Activated naive CD4-positive, alpha-beta T cell treated with Interleukin-2 at 50 U/mL for 16 hours (primary cell): Measurements from ENCODE around the gene CHST7.
A peak's percentile ranks its signal among the peaks of the same experiment; 100 is the strongest.

ENCODE experiments used
- DNase-seq: peaks from one replicate; pipeline ENCODE4 v3.0.0-alpha.2; 2020

Gene CHST7

DNA sequence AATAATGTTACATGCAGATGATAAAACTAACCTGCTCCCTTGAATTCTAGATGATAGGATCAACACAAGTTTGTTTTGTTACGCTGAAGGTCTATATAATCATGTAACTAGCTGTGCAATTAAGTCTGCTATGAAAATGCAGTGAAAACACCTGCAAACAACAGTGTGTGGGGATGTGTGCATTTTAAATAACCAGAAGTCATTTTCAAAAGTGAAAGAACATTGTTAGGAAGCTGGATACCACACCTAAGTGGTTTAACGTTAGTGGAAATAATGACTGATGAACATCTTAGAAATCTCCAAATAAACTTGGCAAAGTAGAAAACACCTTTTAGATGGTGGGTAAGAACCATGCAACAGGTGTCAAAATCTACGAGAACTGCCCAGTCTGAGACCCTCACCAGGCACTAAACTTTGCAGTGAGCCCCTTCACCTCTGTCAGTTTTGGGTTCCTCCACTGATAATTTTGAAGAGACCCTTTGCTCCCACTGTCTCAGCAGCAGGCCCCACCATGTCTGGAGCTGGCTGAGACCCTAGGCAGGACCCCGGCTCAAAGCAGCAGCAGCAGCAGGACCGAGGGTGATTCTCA is 36.6 kb downstream of the CHST7 start:
- no peak for DNase-seq

DNA sequence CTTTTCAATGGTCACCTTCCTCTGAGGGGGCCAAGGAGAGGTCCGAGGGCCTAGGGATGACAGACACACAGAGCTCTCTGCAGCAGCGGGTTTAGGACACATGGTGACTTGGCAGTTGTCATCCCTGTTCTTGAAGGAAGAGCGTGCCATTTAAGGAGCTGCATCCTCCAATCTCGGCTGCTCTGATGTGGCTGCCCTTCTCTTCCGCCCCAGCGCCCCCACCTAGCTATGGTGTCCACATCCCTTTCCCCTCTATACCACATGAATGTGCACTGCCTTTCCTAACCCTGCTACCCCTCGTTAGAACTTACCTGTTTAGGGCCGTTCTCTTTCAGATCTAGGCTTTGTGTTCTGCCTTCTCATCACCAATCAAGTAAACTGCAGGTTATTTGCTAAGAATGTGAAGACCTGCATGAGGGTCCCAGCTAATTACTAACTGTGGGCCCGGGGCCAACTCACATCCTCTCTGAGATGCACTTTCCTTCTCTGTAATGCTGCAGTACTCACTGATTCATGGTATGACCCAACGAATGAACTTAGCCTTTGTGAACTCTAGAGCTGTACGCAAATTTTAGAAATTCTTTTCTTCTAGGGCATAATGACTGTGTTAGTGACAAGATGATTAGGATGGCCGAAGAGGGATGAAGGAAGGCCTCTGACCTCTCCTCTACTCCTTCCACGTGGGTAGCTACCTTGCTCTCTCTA is 38.2 kb downstream of the CHST7 start:
- DNase-seq, result no peak

- no peak for DNase-seq
Observed at GRCh38 chrX:46617906-46618305, 44.3 kb downstream of the CHST7 start.

DNA sequence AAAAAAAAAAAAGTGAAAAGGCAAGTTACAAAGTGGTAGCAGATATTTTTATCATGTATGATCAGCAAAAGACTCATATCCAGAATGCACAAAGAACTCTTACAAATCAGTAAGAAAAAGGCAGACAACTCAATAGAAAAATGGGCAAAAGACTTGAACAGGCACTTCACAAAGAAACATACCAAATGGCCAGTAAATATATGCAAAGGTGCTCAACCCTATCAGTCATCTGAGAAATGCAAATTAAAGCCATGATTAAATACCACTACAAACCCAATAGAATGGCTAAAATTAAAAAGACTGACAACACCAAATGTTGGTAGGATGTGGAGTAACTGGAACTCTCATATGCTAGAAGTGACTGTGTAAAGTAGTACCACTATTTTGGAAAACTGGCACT is 45.4 kb downstream of the CHST7 start:
- DNase-seq, result no peak

- DNase-seq, result no peak
Observed at GRCh38 chrX:46620505-46620904, 46.9 kb downstream of the CHST7 start.

- DNase-seq, result no peak
Observed at GRCh38 chrX:46621572-46621971, 48.0 kb downstream of the CHST7 start.

GRCh38 chrX:46624090-46624786 is 50.7 kb downstream of the CHST7 start:
- DNase-seq, result no peak

DNA sequence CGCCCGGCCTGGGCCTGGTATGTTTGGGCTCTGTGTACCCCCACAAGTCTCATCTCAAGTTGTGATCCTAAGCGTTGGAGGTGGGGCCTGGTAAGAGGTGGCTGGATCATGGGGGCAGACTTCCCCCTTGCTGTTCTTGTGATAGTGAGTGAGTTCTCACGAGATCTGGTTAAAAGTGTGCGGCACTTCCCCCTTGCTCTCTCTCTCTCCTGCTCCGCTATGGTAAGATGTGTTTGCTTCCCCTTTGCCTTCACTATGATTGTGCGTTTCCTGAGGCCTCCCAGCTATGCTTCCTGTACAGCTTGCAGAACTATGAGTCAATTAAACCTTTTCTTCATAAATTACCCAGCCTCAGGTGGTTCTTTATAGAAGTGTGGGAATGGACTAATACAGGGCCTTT is 53.0 kb downstream of the CHST7 start:
- peak; percentile 26 for DNase-seq

- DNase-seq, result no peak
Observed at GRCh38 chrX:46627062-46627461, 53.5 kb downstream of the CHST7 start.

- DNase-seq, result no peak
Observed at GRCh38 chrX:46627711-46628419, 54.3 kb downstream of the CHST7 start.

- DNase-seq, result peak; percentile 13
Observed at GRCh38 chrX:46628460-46629371, 55.2 kb downstream of the CHST7 start.

GRCh38 chrX:46630141-46630540 is 56.6 kb downstream of the CHST7 start:
- DNase-seq, result no peak

- DNase-seq, result no peak
Observed at GRCh38 chrX:46634577-46634976, 61.0 kb downstream of the CHST7 start.

DNA sequence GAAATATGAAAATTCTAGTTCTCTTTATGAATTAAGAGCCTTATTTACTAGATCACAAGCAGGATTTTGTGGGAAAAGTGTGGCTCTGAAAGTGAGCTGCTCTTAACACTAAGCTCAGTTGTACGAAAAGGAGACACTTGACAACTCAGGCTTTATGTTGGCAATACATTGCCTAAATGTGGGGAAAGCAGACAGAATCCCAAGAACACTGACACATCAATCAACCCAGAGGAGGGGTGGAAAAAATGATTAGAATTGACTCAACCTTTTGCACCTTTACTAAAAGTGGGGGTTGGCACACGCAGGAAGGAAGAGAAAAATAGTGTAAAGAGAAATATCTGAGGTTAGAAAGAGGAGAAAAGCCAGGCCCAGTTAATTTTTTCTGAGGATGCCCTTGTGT is 61.6 kb downstream of the CHST7 start:
- DNase-seq, result no peak

DNA sequence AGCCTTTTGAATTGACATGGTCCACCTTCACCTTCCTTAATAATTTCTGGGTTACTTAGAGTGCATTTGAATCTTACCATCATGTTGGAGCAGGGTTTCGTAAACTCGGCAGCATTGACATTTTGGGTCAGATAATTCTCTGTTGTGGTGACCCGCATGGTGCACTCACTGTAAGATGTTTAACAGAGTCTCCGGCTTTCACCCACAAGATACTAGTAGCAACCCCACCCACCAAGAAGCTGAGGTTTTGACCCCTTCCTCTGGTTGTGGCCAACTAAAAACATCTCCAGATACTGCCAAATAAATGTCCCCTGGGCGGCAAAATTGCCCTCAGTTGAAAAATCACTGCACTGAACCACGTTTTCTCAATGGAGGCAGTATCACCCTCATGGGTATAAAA is 62.7 kb downstream of the CHST7 start:
- no peak for DNase-seq

DNA sequence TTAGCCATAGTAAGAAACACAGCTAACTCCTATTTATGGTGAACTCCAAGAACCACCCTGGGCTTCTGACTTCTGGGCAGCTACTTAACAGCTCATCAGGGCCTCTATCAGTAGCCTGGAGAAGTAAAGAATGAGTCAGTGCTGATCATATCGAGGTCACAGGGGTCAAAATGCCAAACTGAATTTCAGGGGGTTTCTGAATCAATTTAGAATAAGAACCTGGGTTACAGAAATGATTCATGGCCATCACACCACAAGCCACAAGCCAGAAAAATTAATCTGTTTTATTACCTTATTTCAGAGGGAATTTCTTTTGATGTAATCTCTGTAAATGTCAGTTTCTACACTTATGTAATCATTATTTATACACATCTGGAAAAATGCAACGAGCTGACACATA is 64.4 kb downstream of the CHST7 start:
- peak; percentile 21 for DNase-seq

- DNase-seq, result no peak
Observed at GRCh38 chrX:46642145-46642544, 68.6 kb downstream of the CHST7 start.

DNA sequence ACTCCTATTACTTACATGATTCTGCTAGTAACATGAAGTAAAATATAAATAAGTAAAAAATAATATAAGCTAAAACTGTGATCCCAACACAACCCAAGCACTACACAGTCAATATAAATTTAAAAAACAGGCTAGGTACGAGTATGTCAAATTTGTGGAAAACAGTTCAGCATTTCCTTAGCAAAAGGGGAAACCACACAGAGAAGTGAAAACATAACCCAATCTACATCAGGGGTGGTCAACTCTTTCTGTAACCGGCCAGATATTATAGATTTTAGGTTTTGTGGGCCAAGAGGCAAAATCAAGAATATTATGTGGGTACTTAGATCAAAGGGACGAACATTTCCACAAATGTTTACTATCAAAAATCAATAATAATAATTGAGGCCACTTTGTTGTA is 70.1 kb downstream of the CHST7 start:
- no peak for DNase-seq

GRCh38 chrX:46645614-46646013 is 72.0 kb downstream of the CHST7 start:
- no peak for DNase-seq

DNA sequence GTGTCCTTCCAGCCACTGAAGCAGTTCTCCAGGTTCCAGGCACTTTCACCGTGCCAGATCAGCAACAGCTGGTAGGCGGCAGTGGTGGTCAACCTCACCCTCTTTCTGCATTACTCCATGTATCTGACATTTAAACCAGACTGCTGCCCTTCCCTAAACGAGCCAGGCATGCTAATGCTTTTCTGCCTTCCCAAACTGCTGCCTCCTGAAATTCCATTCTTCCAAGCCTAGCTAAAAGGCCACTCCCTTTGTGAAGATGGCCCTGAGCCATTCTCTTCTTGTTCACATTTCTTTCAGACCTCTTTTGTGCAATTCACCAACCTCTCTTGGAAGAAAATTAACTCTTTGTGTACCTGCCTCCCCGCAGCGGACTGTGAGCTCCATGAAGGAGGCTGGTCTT is 73.7 kb downstream of the CHST7 start:
- DNase-seq, result no peak
